Body of pancreas (tissue), 4 donors: ENCODE data around the gene TNFAIP8L3. TPM values are rescaled to one million over a fixed set of nuclear protein-coding genes. Genes with fewer than 3 reads are reported as not detected.

Source experiments
- ATAC-seq: fragments of 150-250 bp; one replicate; pipeline ENCODE4 v1.9.1; 2016
- DNase-seq, 4 donors: peaks; one replicate each; pipeline ENCODE4 v3.0.0-alpha.2; 2019
- H3K27ac ChIP-seq, 4 donors: fragments of 200-600 bp; sonication (generic); 1 replicate in 3 of 4; 2 replicates in 1 of 4; pipeline versions ENCODE4 v1.5.1 to v1.6.1; 2016 to 2019; ENCODE audit warnings: mild to moderate bottlenecking in 1 of 4, mixed read lengths in 1 of 4, moderate library complexity in 1 of 4
- H3K27me3 ChIP-seq, 2 donors: fragments of 200-600 bp; sonication (generic); one replicate each; pipeline ENCODE4 v1.6.0; 2016; ENCODE audit warnings: mild to moderate bottlenecking in 1 of 2
- H3K36me3 ChIP-seq, 2 donors: fragments of 200-600 bp; sonication (generic); replicated peaks in 1 of 2; 2 replicates each; pipeline ENCODE4 v1.5.1; 2016; ENCODE audit warnings: low read depth in 2 of 2; ENCODE audit not compliant: insufficient read depth in 1 of 2
- H3K4me1 ChIP-seq: fragments of 200-600 bp; sonication (generic); one replicate; pipeline ENCODE4 v1.6.0; 2016
- H3K4me3 ChIP-seq, 2 donors: fragments of 200-600 bp; sonication (generic); 1 replicate in 1 of 2; 2 replicates in 1 of 2; pipeline ENCODE4 v1.5.1; 2016 to 2019
- H3K9me3 ChIP-seq, 3 donors: fragments of 200-600 bp; sonication (generic); 1 replicate in 2 of 3; 2 replicates in 1 of 3; pipeline ENCODE4 v1.5.1; 2016
- CTCF ChIP-seq, 7 experiments: fragments of 450-650 bp in 4 of 7; fragments of 200-600 bp in 3 of 7; sonication (generic) in 3 of 7; IDR thresholded peaks; one replicate each; pipeline ENCODE4 v1.5.1; 2016 to 2019; ENCODE audit warnings: antibody characterized with exemption in 7 of 7
- POLR2A ChIP-seq, 3 donors: fragments of 450-650 bp; IDR thresholded peaks; one replicate each; pipeline ENCODE4 v1.6.1; 2016; ENCODE audit warnings: antibody characterized with exemption in 3 of 3, mild to moderate bottlenecking in 2 of 3
- WGBS, 2 donors: methylation state at CpG; one replicate each; pipeline ENCODE4 v1.1.5; 2017; 5-methylcytosine and 5-hydroxymethylcytosine counted together
- intact Hi-C: fragments of 100-400 bp; cut with DNase I; formaldehyde crosslinking; loops from one replicate; pipeline ENCODE4 v1.15.1; 2023
- total RNA-seq, 2 donors: library from RNA; depleted of rRNA; stranded (reverse); fragments of >200 nt; gene quantifications; one replicate each; pipeline ENCODE4 v1.1.0, GENCODE V29; 2016

The TNFAIP8L3 gene
- total RNA-seq, 2 donors from 2014 or later, result 2.9 TPM; not detected in 1

GRCh38 chr15:51132384-51133139, 37.9 kb upstream of the TNFAIP8L3 start:
- no peaks in the 10 kb centered on the region for H3K9me3 ChIP-seq
- DNase-seq (peak in 3 of 4 donors; percentile 18 to 33 (median 26)), ATAC-seq (peak; percentile 52)
- no peak overlapping the region for H3K4me3 ChIP-seq
- WGBS, 2 donors, result 61 to 76% methylated on average over 6 of the region's 6 CpGs
- TF ChIP-seq CTCF (IDR thresholded peaks at IDR 0.05), result peak; percentile 15 to 51 (median 40)
- no peak for TF ChIP-seq POLR2A (IDR thresholded peaks at IDR 0.05)
- no peaks in the 10 kb centered on the region for H3K36me3 ChIP-seq
- H3K4me1 ChIP-seq, result no peaks in the 10 kb centered on the region
- no peaks in the 10 kb centered on the region for H3K27me3 ChIP-seq
- intact Hi-C loops, result no loop called here
- no peak overlapping the region for H3K27ac ChIP-seq

- intact Hi-C loops, result no loop called here
- no peak for TF ChIP-seq POLR2A (IDR thresholded peaks at IDR 0.05)
- TF ChIP-seq CTCF (IDR thresholded peaks at IDR 0.05), result no peak
- DNase-seq (no peak), ATAC-seq (no peak)
- H3K4me3 ChIP-seq, result no peak overlapping the region
- no peaks in the 10 kb centered on the region for H3K9me3 ChIP-seq
- no peaks in the 10 kb centered on the region for H3K4me1 ChIP-seq
- 64% methylated on average over 4 of the region's 4 CpGs for WGBS, 2 donors
- no peaks in the 10 kb centered on the region for H3K27me3 ChIP-seq
- H3K27ac ChIP-seq, result no peak overlapping the region
- H3K36me3 ChIP-seq, result no peaks in the 10 kb centered on the region
Observed at GRCh38 chr15:51131596-51132290, 37.0 kb upstream of the TNFAIP8L3 start.

GRCh38 chr15:51130344-51130743, 35.6 kb upstream of the TNFAIP8L3 start:
- DNase-seq (no peak), ATAC-seq (no peak)
- Histone ChIP-seq H3K4me3 (no peak overlapping the region), H3K9me3 (no peaks in the 10 kb centered on the region), H3K4me1 (no peaks in the 10 kb centered on the region), H3K27ac (no peak overlapping the region), H3K36me3 (no peaks in the 10 kb centered on the region), H3K27me3 (no peaks in the 10 kb centered on the region)
- intact Hi-C loops, result no loop called here
- TF ChIP-seq CTCF (IDR thresholded peaks at IDR 0.05) (no peak), POLR2A (IDR thresholded peaks at IDR 0.05) (no peak)
- WGBS, 2 donors, result 100% methylated on average over 1 of the region's 1 CpG

GRCh38 chr15:51129535-51130188, 35.0 kb upstream of the TNFAIP8L3 start:
- Histone ChIP-seq H3K27me3 (no peaks in the 10 kb centered on the region), H3K4me3 (no peak overlapping the region), H3K4me1 (no peaks in the 10 kb centered on the region), H3K27ac (no peak overlapping the region), H3K9me3 (no peaks in the 10 kb centered on the region), H3K36me3 (no peaks in the 10 kb centered on the region)
- intact Hi-C loops, result no loop called here
- ATAC-seq (no peak), DNase-seq (no peak)
- TF ChIP-seq CTCF (IDR thresholded peaks at IDR 0.05), result no peak
- no peak for TF ChIP-seq POLR2A (IDR thresholded peaks at IDR 0.05)
- 84 to 90% methylated on average over 5 of the region's 5 CpGs for WGBS, 2 donors
